DLD1 (cell line): ENCODE data around the gene SLC13A1.
"Not testable (repeated sequence)": the region's sequence is repeated elsewhere in the genome, so short reads cannot be mapped to it uniquely, and the experiment has no call there.

ENCODE experiments used
- in situ Hi-C: cut with HindIII; loops from 2 replicates; pipeline ENCODE4 v1.10.0; 2017; ENCODE audit warnings: low sequenced_read_pairs

The SLC13A1 gene

DNA sequence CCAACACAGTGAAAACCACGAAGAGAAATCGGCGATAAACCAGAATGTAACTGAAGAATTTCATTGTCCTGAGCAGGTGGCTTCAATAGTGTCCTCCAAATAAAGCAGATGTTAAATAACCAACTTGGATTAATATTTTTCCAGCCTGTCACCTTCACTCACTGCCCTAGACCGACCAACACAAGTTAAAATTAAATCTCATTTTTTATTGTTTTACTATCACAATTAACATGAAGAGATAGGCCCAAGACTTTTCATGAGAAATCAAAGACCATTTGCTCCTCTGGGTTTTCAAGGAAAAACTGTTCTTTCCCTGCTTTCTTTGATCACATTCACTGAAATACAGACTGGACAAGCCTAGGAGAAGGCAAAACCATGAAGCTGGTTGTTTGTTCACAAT is at the start of gene SLC13A1:
Gene SLC13A1, minus strand, starts transcription at position 87 of the 400 bp plus-strand sequence. Its CDS starts 23 bp downstream, at position 64.
- in situ Hi-C loops = no loop called here

DNA sequence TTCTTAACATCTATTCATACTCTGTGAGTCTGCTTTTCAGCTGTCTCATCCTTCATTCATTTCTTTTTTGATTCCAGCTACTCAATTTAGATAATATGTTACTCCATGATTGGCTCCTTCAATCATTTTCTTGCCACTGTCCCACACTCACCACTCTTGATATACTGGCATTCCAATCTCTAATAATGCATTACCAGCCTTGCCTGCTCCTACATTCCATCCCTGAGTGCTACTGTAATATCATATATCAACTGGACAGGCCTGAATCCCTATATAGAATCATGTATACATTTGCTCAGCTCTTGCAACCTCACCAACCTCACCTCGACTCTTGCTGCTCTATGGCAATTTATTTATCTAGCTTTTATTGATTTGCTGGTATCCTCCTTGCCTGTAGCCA is 45.0 kb upstream of the SLC13A1 start:
- in situ Hi-C loops = no loop called here

DNA sequence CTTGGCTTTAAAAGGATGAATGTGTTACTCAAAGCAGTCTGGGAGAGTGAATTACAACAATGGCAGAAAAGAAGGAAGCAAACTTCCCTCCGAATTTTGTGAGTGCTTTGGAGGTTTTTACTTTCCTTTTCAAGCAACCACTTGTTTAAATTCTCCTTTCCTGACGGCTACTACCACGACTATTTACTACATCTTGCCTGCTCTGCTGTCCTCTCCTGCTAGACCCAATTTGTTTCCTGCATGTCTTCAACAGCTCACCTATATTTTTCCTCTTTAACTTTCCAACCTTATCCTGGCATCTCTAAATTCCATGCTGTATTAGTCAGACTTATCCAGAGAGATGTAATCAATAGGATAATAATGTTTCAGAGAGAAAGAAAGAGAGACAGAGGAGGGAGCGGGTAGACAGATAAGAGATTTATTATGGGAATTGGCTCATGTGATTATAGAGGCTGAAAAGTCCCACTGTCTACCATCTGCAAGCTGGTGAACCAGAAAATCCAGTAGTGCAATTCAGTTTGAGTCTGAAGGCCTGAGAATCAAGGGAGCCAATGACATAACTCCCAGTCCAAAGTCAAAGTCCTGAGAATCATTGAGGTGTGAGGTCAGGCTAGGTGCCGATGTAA is 42.8 kb upstream of the SLC13A1 start:
- in situ Hi-C loops = no loop called here

DNA sequence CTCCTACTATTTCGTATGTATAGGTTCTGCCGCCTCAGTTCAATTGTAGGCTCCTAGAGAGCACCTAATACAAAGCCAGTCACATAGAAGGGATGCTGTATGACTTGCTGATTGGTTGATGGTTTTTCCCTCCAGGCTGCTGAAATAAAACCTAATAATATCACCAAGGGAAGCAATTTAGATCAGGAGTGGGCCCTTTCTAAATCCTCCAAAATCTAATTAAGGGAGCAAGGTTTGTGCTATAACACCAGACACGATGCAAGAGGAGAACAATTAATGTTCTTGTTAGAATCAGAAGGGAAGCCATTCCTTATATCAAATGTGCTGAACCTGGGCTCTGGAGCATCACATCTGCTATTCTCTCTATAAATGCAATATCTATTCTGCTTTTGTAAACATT is 42.0 kb upstream of the SLC13A1 start:
- in situ Hi-C loops = no loop called here

DNA sequence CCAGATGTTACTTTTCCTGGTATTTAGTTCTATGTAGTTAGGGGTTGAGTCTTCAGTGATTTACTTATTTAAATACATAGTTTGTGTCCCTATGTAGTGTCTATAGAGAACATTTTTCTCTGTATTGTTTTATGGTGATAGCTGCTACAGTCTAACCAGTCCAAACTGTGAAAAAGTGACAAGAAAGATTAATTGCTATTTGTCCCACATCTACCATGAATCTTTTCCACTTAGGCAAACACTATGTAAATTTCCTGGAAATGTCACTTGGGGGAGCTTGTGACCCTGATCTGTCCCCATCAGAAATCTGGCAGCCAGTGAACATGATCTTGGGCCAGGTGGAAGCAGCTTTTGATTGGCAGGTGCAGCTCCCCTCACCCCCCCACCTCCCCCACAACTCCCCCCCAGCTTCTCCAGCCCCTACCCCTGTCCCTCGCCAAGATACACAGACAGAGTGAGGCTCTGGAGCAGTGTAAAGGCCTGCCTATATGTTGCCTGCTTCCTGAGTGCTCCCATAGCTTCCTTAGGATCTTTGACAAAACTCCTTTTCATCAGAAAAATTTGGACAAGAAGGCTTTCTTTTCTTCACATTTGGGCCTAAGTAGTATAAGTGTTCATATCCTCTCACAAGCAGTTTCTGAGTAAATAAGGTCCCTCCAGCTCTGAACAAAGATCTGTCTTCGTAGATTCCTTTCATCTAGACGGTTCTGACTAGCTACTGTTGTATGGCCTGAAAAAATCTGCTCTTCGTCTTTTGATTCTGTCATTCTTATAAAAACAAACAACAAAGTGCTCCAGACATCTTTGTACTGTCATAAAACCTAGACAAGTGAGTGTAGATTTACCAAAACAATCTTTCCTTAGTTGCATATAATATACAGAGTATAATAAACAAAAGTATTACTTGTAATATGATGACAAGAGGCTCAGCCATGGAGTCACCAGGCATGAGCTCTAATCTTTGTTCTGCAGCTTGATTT is 31.5 kb upstream of the SLC13A1 start:
- in situ Hi-C loops = no loop called here

DNA sequence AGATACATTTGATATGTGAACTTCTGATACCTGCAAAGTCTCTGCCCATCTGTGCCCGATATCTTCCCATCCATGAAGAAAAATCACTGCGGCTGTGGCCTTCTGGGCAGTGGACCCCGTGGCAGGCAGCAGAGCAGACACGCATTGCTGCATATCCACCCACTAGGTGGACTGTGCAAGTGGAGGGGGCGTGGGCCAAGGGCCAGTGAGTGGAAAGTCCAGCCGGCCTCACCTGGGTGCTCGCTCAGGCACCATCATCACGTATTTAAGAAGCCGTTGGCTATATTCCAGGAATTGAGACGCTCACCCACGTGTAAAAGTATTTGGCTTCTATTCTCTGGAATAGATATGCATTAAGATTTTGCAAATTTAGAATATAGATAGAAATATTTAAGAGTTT is 30.8 kb upstream of the SLC13A1 start:
- in situ Hi-C loops = no loop called here

- in situ Hi-C loops = no loop called here
Measured at GRCh38 chr7:123230147-123230546, 30.4 kb upstream of the SLC13A1 start.

DNA sequence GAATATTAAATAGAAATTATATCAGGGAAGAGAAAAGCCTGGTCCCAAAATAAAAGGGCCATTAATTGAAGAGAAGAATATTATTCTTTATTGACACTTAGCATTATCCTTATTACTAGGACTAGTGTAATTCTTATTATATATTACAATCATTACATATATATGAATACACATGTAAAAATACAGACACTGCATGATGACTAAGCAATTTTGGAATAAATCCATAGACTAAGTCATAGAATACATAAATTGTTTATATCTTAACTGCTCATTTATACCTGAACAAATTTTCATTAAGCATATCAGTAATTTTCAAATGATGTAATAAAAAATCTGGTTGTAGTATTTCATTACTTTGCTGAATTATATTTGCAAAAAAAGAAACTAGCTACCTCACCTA is 29.7 kb upstream of the SLC13A1 start:
- in situ Hi-C loops = no loop called here

DNA sequence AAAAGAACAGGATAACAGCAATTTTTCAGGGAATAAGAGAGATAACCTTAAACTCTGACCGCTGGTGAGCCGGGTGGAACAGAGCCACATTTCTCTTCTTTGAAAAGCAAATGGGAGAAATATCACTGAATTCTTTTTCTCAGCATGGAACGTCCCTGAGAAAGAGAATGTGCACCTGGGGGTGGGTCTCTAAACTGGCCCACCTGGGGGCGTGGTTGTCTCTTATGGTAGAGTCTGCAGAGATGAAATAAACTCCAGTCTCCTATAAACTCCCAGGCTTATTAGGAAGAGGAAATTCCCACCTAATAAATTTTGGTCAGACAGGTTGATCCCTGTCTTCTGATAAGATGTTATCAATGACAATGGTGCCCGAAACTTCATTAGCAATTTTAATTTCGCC is 27.9 kb upstream of the SLC13A1 start:
- in situ Hi-C loops = not testable (repeated sequence)

DNA sequence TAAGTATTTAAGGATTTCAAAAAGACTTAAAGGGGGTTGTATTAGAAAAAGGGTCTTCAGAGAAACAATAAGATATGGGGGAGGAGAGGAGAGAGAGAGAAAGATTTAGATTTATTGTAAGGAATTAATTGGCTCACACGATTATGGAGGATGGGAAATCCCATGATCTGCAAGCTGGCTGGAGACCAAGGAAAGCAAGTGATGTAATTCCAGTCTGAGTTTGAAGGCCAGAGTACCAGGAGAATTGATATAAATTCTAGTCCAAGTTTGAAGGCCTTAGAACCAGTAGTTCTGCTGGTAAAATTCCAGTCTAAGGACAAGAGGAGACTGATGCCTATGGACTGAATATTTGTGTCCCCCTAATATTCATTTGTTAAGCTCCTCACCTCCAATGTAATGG is 20.6 kb upstream of the SLC13A1 start:
- in situ Hi-C loops = no loop called here

DNA sequence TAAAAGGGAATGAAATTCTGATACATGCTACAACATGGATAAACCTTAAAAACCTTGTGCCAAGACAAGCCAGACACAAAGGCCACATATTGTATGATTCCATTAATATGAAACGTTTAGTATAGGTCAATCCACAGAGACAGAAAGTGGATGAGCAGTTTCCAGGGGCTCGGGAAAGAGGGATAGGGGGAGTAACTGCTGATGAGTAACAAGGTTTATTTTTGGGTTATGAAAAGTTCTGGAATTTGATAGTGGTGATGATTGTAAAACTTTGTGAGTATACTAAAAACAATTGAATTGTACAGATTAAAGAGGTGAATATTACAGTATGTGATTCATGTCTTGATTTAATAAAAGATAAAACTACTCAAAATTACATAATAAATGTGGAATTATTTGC is 19.1 kb upstream of the SLC13A1 start:
- in situ Hi-C loops = no loop called here

GRCh38 chr7:123216825-123217224 is 17.1 kb upstream of the SLC13A1 start:
- in situ Hi-C loops = no loop called here

DNA sequence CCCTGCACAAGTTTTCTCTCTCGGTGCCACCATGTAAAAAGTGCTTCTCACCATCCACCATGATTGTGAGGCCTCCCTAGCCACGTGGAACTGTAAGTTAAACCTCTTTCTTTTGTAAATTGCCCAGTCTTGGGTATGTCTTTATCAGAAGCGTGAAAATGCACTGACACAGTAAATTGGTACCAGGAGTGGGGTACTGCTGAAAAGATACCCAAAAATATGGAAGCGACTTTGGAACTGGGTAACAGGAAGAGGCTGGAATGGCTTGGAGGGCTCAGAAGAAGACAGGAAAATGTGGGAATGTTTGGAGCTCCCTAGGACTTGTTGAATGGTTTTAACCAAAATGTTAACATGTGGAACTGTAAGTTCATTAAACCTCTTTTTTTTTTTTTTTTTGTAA is 15.6 kb upstream of the SLC13A1 start:
- in situ Hi-C loops = no loop called here

GRCh38 chr7:123211545-123211944 is 11.8 kb upstream of the SLC13A1 start:
- in situ Hi-C loops = no loop called here

GRCh38 chr7:123210986-123211385 is 11.2 kb upstream of the SLC13A1 start:
- in situ Hi-C loops = no loop called here

- in situ Hi-C loops = no loop called here
Measured at GRCh38 chr7:123209786-123210185, 10.0 kb upstream of the SLC13A1 start.

DNA sequence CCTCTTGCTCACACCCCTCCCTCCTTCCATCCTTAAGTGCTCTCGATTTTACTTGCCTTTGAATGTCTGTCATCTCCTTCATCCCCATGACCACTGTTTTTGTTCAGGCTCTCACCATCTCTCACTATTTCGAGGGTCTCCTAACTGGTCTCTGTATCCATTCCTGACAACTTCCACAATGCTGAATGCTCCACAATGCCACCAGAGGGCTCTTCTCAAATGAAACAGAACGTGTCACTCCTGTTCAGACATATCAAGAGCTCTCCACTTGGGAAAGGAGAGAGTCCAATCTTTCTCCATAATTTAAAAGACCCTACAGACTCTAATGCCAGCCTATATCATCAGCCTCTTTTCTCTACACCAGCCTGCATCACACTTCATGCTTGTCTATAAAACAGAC is 9.0 kb upstream of the SLC13A1 start:
- in situ Hi-C loops = no loop called here

- in situ Hi-C loops = no loop called here
Measured at GRCh38 chr7:123204206-123204835, 4.6 kb upstream of the SLC13A1 start.

DNA sequence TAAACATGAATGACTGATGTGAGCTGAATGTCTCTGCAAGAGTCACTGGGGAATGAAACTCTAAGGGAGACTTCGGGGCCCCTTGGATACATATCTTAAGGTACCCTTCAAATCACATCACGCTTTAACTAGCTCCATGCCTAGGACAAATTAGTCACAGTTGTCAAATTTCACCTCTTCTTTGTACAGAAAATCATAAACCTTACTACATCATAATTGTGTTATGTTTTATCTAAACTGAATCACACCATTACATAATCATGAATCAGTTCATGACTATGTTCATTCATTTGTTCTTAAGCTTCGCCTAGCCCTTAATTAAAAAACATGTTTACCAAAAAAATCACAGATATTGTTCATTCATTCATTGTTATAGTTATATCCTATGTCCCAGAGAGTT is 2.1 kb upstream of the SLC13A1 start:
- in situ Hi-C loops = no loop called here

DNA sequence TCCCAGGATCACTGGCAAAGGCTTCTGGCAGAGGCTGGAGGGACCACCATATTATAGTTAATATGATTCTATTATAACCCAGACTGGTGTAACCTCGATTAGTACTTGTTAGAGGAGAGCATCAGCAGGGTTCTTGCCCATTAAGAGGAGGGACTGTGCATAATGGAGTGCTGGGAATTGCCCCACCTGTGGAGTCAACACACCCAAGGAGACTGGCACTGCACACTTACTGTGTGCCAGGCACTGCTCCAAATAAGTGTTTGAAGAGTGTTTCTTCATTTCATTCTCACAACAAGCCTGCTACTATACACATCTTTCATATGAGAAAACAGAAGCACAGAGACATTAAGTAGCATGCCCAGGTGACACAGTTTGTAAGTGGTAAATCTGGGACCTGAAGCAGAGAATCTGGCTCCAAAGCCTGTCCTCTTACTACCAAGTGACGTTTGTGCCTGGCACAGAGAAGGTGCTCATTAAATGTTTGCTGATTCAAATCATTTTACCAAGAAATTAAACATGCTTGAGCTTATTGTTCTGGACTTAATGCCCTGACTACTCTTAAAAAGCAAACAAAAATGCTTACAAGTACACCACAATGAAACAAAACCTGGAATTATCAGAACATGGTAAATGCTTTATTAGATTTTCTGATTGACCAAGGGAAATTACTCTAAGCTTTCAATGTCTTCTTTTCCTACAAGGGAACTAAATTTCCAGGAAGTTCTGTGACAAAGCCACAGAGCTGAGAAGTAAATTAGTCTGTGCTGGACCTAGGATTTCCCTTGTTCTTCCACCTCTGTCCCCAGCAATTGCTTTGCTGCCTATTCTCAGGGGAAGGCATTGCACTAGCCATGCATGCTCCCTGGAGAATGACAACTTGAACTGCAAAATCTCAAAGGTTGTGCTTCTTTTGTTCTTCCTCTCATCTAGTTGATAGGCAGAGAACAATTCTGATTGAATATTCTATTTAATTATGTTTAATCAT is 809 bp downstream of the SLC13A1 start:
- in situ Hi-C loops = no loop called here

DNA sequence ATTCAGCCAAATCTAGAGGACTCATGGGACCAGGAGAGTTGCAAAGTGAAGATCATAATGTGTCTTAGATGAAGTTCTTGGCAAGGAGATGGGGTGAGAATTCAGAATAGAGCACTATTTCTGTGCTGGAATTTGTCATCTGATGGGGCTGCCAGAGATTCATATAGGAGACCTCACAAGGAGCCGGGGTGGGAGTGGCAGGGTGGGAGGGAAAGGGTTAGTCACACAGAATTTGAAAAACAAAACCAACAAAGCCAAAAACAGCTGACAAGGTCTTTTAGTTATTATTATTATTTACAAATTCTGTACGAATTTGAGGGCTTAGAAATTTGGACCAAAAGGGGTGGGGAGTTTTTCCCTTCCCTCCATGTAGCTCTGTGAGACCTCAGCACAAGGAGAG is 1.7 kb downstream of the SLC13A1 start:
- in situ Hi-C loops = no loop called here
